Stimulated activated CD8-positive, alpha-beta memory T cell treated with anti-CD3 and anti-CD28 coated beads, Interleukin-7, amount 100 ng/mL, for 24 hours (primary cell): ENCODE measurements around the gene LBHD2.
A peak's percentile ranks its signal among the peaks of the same experiment; 100 is the strongest.

Experiments used
- DNase-seq: peaks from one replicate; pipeline ENCODE4 v3.0.0-alpha.2; 2020; ENCODE audit warnings: low read depth

LBHD2 gene

DNA sequence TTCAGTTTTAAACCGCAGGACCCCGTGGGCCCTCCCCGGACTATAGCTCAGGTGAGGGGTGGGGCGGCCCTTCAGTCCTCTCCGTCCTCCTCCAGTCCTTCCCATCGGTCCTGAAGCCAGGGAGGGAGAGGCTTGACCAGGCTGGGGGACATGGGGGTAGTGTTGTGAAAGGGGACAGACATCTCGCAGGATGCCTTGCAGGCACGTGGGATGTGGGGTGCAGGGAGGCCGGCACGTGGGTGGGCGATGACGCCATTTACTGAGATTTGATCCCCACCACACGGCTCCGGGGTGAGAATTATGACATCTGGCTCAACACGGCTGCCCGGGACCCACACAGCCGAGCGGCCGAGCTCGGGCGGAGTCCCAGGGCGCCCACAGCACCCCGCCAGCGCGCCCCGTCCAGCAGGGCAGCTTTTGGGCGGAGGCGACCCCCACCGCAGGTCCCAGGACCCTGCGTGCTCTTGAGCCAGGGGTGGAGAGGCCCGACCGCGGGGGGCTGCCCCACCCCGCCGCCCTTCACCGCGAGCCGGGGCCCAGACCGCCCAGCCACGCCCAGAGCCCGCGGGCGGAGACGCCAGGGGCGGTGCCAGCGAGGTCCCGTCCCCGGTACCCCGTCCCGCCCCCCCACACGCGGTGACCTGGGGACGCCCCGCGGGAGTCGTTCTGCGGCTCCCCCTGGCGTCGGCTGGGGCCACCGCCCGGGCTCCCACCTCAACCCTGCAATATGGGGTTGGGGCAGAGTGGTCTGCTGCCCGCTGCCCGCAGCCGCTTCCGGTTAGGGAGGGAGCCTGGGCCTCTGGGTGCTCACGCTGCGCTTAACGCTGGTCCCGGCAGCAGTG, 7.3 kb downstream of the LBHD2 start:
- peak; percentile 50 for DNase-seq

DNA sequence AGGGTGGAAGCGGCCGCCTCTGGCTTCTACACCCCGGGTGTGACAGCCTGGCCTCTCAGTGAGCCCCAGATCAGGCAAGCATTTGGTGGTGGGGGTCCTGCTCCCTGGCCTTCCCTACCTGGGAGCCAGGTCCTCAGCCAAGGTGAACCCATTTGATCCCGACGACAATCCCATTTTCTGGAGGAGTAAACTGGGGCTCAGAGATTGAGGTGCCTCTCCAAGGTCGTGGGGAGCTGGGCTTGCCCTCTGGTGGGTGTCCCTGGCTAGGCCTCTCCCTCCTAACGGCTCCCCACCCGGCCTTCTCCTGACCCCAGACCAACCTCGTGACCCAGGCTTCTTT, 7.8 kb downstream of the LBHD2 start:
- DNase-seq: no peak

DNA sequence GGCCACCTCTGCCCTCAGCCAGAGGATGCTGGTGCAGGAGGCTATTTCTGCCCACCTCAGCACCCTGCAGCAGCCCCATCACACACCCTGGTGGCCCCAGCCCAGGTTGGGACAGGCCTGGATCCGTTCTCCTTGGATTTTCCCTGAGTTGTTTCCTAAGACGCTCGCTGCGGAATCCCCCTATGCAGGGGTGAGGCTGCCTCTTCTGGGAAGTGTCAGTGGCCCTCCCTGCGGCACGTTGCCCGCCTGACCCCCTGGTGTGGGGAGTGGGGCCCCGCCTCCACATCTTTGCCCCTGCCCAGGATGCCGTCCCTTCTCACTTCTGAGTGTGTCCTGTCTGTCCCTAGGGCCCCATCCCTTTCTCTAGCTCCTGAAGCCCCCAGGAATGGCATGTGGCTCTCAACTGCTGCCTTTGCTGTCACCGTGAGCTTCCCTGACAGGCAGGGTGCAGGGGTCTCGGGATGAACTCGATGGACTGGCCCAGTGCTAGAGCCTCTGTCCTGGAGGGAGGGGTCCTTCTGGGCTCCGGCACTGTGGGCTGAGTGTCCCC, 9.9 kb downstream of the LBHD2 start:
- DNase-seq: no peak

DNA sequence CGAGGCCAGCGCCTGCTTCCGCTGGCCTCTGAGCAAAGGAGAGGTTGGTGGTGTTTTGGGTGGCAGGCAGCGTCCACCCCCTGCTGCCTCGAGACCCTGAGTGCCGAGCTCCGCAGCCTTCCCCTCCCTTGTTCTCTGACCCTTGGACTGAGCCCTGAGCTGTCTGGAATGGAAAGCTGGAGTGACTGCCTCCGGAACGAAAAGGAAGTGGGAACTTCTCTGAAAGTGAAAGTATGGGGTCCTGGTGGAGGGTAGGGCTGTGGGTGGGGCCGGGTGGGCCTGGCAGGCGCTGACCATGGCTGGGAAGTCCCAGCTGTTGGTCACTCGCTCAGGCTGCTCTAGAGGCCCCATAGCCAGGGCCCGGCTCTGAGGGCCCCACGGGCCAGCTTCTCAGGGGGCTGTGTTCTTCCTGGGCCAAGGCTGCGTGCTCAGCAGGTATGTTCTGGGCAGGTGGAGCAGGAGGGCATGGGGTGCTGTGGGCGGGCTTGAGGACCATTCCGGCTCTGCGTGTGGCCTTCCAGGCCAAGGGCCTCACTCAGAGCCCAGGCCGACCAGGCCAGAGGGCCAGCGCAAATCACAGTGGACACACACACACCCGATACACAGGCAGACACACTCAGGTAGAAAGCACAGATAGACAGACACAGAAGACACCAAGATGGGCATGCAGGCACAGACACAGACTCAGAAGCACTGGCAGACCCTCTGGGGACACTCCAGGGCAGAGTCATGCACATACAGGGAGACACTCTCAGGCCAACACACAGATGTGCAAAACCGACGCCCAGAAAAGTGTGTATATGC, 10.6 kb downstream of the LBHD2 start, which contains the start of gene EXOC3L4:
Gene EXOC3L4, plus strand, starts transcription at position 320 of the 804 bp plus-strand sequence. CDS start 5,495 bp downstream, outside the sequence.
- DNase-seq: no peak

DNA sequence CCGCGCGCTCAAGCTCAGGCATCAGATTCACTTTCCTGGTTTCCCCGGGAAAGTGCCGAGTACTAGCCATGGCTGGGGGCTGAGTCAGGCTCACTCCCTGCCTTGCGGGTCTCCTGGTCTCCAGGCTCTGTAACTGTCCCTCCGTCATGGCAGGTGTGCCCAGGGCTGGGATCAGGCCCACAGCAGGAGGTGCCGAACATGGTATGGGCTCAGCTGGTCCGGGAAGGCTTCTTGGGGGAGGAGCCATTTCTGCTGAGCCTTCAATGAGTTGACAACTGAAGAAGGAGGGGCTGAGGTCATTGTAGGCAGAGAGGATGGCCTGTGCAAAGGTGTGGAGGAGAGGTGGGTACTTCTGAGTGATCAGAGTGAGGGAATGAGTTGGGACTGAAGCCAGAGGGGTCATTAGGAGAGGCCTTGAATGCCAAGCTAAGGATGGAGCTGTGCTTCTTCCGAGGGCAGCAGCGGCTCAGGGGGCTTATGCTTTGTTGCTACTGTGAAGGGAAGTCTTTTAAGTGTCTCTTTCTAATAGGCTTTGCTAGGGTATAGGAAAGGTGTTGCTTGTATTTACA, 11.3 kb downstream of the LBHD2 start:
- no peak for DNase-seq

DNA sequence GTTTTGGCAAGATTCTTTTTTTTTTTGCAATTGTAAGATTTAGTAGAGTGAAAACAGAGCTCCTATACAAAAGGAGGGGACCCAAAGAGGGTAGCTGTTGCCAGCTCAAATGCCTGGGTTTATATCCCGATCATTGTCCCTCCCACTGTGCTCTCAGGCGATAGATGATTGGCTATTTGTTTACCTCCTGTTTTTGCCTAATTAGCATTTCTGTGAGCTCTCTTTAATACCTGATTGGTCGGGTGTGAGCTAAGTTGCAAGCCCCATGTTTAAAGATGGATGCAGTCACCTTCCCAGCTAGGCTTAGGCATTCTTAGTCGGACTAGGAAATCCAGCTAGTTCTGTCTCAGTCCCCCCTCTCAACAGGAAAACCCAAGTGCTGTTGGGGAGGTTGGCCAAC, 12.4 kb downstream of the LBHD2 start:
- no peak for DNase-seq

DNA sequence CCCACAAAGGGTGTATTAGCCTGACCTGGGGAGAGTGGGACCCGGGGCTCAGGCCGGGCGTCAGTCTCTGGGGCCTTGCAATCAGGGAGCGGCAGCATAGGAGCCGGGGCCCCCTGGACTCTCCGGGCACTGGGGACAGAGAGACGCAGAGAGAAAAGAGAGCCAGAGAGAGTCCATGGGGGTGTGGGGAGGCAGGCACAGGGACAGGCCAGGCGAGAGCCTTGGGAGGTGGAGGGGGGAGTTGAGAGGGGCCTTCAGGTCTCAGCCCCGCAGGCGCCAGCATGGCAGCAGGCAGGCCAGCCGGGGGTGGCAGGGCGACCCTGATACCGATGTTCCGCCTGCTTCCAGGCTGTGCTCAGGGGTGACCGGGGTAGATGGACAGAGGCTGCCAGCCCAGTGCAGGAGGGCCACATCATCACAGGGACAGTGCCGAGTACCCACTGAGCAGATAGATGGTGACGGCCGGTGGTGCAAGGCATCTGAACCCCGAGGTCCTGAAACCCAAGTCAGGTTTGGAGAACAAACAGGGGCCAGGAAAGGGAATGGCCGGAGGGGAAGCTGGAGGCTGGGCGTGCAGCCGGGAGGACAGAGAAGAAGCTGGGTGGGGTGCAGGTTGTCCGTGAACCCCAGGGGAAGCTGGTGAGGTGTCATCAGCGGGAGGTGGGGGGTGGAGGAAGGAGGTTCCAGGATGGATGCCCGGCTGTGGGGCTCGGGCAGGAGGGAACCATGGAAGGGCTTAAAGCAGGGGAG, 13.4 kb downstream of the LBHD2 start:
- no peak for DNase-seq

DNA sequence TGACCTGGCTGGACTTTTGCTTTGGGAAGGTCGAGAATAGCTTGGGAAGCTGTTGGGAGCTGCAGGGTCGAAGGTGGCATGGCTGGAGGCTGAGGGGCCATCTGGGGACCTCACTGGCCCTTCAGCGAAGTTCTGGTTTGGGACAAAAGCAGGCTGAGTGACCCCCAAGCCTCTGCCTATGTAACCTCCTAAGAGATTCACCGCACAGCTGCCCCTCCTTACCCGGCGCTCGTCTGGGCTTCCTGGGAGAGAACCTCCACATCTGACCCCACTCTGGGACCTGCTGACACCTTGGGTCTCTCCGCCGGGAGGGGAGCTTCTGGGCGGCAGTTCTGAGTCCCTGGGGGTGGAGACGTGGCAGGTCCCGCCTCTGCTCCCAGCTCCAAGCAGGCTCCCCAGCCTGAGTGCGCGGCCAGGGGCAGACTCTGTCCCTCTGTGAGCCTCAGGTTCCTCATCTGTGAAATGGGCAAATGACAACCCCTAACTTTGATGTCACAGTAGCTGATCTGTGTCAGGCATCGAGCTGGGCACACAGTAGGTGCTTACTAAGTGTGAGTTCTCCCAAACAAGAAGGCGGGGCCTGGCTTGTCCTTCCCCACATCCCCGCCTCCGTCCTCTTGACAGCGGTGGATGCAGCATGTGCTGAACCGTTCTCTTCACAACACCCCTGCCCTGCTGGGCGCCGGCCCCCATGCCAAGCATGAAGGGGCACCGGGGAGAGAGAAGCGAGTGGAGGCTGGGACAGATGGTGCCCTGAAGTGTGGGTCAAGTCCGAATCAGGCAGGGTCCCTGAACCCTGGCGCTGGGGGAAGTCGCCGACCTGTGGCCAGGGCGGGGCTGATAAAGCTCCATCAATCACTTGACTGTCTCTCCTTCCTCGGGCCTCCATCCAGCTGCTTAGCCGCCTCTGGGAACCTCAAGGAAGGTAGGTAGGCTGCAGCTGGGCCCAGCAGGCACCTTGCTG, 14.3 kb downstream of the LBHD2 start:
- no peak for DNase-seq

DNA sequence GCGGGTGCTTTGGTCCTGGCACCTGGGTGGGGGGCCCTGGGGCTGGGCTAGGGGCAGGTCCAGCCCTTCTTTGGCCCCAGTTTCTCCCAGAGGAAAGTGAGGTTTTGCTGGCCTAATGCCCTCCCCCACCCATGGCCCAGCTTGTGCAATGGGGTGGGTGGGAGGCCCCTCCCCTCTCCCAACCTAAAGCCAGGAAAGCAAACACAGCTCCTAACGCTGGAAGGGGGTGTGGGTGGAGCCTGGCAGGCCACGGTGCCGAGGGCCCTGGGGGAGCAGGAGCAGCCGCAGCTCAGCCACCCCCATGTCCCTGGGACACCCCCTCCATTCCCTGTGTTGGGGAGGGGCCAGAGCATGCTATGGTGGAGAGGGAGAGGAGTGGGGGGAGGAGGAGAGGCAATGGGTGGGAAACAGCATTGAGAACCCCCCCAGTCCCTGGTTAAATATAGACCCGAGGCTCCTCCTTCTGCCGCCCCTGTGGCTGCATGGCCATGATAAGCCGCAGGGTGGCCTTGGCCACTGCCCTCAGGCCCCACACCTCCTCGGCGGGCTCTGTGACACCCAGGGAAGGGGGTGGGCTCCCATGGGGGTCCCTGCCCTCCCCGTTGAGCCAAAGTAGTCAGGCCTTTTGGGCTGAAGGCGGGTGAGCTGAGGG, 15.2 kb downstream of the LBHD2 start:
- DNase-seq: no peak

DNA sequence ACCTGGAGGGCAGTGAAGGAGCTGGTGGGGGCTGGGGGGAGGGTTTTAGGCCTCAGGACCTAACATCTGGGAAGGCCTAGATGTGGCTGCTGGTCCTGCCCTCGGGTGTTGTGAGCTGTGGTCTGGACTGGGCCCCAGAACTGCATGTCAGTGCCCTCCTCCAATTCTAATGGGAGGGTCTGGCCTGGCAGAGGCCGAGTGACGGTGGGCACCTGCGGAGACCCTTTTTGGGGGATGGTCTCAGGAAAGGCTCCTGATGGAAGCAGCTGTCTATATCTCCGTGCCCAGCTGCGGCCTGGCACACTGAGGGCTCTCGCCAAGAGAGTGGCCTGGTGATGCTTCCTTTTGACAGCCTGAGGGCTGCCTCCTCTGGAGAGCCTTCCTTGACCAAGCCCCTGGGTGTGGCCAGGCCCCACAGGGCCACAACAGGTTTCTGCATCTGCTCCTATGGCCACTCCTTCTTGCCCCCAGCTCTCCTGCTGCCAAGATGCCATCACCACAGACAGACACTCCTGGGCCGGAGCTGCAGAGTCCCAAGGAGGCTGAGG, 15.8 kb downstream of the LBHD2 start:
- DNase-seq: no peak

DNA sequence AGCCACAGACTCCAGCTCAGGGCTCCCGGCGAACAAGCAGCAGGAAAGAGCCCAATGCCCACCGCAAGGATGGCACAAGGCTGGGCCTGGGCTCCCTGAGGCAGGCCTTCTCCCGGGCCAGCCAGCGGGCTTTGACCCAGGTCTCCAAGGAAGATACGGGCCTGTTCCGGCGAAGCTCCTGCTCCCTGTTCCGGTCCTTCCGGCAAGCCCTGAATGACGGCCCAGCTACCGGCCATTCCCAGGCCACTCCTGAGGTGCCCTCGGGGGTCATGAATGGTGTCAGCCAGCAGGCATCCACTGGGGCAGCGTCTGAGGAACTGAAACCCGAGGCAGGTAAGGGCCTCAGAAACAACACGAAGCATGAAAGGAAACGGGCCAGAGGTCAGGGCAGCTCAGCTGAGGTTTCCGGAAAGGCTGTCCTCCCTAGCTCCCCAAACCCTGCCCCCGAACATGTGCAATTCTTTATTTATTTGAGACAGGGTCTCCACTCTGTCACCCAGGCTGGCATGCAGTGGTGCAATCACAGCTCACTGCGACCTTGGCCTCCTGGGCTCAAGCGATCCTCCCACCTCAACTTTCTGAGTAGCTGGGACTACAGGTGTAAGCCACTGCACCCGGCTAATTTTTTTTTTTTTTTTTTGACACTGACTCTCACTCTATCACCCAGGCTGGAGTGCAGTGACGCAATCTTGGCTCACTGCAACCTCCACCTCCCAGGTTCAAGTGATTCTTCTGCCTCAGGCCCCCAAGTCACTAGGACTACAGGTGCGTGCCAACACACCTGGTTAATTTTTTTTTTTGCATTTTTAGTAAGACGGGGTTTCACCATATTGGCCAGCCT, 16.5 kb downstream of the LBHD2 start:
- DNase-seq: no peak

DNA sequence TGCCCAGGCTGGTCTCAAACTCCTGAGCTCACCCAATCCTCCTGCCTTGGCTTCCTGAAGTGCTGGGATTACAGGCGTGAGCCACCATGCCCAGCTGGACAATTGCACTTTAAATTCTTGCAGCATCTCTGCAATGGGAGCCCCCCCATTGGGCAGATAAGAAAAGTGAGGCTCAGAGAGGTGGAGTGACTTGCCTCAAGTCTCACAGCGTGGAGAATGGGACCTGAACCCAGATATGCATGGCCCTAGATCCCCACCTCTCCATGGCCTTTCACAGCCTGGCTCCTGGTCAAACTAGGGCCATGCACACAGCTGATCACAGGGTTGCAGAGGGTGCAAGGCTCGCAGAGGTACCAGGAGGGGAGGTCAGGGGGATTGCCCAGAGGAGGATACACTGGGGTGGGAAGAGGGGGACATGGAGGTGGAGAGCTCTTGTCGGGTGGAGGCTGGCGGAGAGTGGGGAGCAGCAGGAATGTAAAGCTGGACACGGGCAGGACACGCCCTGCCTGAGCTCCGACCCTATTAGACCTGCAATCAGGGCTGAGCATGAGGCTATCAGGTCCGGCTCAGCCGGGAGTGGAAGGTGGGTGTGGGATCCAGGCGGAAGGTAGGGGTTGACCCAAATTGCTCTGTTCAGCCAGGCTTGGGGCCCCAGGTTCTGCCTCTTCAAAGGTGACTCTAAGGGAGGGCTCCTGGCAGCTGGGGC, 17.4 kb downstream of the LBHD2 start:
- DNase-seq: no peak

DNA sequence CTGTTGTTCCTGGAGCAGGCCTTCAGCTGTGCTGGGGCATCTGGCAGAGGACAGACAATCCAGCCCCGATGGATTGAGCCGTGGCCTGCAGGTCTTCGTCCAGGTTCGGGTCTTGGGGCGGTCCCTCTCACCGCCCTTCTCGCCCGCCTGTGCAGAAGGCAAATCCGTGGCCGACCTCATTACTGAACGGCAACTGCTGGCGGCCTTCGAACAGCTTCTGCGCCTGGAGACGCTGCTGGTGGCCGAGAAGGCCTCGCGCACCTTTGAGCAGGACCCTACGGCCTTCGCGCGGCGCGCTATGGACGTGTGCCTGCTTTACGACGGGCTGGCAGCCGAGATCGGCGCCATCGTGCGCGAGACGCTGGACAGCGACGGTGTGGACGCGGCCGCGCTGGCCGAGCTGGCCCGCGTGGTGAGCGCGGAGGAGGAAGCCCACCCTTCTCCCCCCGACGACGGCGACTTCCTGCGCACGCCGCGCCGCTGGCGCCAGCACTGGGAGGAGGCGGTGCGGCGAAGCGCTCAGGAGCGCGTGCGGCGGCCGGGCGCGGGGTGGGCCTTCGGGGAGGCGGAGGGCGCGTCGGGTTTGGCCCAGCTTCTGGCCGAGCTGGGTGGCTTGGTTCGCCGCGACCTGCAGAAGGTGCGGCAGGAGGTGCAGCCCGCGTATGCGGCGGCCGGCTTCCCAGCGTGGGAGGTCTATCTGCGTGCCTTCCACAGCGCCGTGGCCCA, 18.1 kb downstream of the LBHD2 start:
- DNase-seq: no peak

DNA sequence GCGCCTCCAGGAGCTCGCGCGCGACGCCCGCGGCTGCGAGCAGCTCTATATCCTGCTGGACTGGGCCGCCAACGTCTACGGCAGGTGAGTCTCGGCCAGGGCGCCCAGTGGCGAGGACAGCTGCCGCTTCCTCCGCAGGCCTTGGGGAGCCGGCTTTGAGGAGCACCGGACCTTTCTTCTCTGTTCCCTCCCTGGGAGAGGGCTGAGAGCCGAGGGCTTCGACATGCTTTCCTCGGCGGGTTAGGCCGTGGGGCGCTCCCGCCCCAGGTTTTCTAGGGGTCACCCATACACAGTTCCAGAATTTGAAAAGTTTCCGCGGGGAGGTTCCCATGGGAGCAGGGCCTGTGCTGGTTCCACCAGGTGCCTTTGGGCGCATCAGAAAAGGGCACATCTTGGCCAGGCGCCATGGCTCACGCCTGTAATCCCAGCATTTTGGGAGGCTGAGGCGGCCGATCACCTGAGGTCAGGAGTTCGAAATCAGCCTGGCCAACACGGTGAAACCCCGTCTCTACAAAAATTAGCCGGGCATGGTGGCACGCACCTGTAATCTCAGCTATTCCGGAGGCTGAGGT, 18.8 kb downstream of the LBHD2 start:
- no peak for DNase-seq

DNA sequence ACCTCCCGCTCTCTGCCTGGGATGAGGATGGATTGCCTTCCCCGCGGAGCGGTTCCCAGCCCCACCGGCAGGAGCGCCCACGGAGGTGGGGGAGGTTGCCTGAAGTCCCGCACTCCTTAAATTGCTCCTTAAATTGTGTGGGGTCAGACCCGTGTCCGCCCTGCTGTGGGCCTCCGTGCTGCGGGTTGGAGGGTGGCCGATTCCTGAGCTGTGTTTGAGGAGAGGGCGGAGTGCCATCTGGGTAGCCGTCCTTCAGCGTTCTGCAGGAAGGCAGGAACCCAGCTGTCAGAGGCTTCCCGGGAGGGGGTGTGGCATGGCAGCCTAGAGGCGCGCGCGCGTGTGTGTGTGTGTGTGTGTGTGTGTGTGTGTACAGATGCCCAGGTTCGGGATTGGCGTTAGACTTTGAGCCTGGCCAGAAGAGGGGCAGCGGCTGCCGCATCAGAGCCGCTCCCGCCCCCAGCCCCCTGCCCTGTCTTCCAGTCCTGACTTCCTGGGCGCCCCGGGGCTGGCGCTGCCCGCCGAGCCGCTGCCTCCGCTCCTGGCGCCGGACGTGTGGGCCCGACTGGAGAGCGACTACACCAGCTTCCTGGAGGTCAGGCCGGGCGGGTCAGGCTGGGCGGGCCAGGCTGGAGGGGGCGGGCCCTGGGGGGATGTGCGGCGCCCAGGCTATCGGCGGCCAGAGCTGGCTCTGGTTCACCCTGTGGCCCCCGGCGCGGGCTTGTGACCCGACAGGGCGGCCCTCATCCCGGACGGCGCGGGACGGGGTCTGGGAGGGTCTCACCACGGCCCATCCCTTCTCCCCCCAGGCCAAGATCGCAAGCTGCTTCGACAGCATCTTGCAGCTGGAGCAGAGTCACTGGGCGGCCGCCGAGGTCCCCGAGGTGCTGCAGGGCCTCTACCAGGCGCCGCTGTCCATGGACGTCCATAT, 19.7 kb downstream of the LBHD2 start:
- no peak for DNase-seq

DNA sequence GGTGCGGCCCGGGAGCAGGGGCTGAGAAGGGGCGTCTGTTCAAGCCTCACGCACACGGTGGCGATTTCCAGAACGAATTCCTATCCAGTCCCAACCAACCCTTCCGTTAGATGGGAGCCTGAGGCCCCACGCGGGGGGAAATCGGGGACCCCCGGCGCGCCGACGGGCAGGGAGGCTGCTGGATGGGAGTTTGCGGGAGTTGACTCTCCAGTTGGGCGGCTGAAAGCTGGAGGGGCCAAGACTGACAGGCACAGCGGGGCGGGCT, 20.3 kb downstream of the LBHD2 start:
- no peak for DNase-seq
